Measurements from ENCODE around the gene FYCO1.
"Not testable (repeated sequence)": the region's sequence is repeated elsewhere in the genome, so short reads cannot be mapped to it uniquely, and the experiment has no call there.

Gene FYCO1

GRCh38 chr3:46008058-46008457 is 12.4 kb upstream of the FYCO1 start:
- no peak for DNase-seq

- DNase-seq = no peak
Measured at GRCh38 chr3:46007280-46007679, 11.7 kb upstream of the FYCO1 start.

- DNase-seq = no peak
Measured at GRCh38 chr3:46006238-46007032, 10.8 kb upstream of the FYCO1 start.

GRCh38 chr3:46003706-46004105 is 8.1 kb upstream of the FYCO1 start:
- not testable (repeated sequence) for DNase-seq

GRCh38 chr3:46001178-46001577 is 5.6 kb upstream of the FYCO1 start:
- no peak for DNase-seq

- no peak for DNase-seq
Measured at GRCh38 chr3:45997942-45998341, 2.3 kb upstream of the FYCO1 start.

GRCh38 chr3:45997499-45997898 is 1.9 kb upstream of the FYCO1 start:
- DNase-seq = not testable (repeated sequence)

- DNase-seq = no peak
Measured at GRCh38 chr3:45994419-45995235, 997 bp downstream of the FYCO1 start.

GRCh38 chr3:45993421-45994027 is 2.1 kb downstream of the FYCO1 start:
- no peak for DNase-seq

GRCh38 chr3:45992821-45993221 is 2.8 kb downstream of the FYCO1 start:
- no peak for DNase-seq

GRCh38 chr3:45992133-45992729 is 3.4 kb downstream of the FYCO1 start:
- no peak for DNase-seq

- DNase-seq = no peak
Measured at GRCh38 chr3:45991341-45991740, 4.3 kb downstream of the FYCO1 start.

GRCh38 chr3:45990181-45990580 is 5.4 kb downstream of the FYCO1 start:
- DNase-seq = no peak

GRCh38 chr3:45988804-45989203 is 6.8 kb downstream of the FYCO1 start:
- no peak for DNase-seq

- no peak for DNase-seq
Measured at GRCh38 chr3:45988362-45988761, 7.3 kb downstream of the FYCO1 start.

- DNase-seq = peak in 1 of 2 experiments; percentile 18
Measured at GRCh38 chr3:45987368-45988291, 8.0 kb downstream of the FYCO1 start.

GRCh38 chr3:45986303-45986982 is 9.2 kb downstream of the FYCO1 start:
- DNase-seq = no peak

GRCh38 chr3:45985532-45986302 is 9.9 kb downstream of the FYCO1 start:
- no peak for DNase-seq

- no peak for DNase-seq
Measured at GRCh38 chr3:45984331-45985312, 11.0 kb downstream of the FYCO1 start.

Data from NCI-H446 (cell line).